ENCODE measurements around the gene PHLPP1. TPM values are rescaled to one million over a fixed set of nuclear protein-coding genes. Genes with fewer than 3 reads are reported as not detected.
"Not testable (repeated sequence)": the region's sequence is repeated elsewhere in the genome, so short reads cannot be mapped to it uniquely, and the experiment has no call there.

PHLPP1 gene
- total RNA-seq, 1 experiment from 2014 or later = 14.1 TPM

DNA sequence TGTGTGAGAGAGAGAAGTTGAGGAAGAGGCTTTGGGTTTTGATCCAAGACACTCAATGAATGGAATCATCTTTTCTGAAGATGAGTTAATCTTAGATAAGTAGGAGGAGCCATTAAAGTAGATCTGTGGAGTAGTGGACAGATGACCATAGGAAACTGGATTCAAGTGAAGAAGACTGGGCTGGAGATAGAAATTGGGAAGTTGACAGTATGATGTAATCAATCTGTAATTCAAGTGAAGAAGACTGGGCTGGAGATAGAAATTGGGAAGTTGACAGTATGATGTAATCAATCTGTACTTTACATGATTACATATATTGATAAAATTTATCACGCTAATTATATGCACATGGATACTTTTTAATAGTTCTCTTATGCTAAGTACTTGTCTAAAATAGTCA, 92.8 kb downstream of the PHLPP1 start:
- ATAC-seq (no peak), DNase-seq (no peak)
- TF ChIP-seq EZH2phosphoT487 (IDR thresholded peaks at IDR 0.05; ENCODE audit: borderline replicate concordance, low read length) (no peak), EZH2 (IDR thresholded peaks at IDR 0.05; ENCODE audit: low read length, unreplicated experiment) (no peak)
- TF ChIP-seq, protein P1, sequence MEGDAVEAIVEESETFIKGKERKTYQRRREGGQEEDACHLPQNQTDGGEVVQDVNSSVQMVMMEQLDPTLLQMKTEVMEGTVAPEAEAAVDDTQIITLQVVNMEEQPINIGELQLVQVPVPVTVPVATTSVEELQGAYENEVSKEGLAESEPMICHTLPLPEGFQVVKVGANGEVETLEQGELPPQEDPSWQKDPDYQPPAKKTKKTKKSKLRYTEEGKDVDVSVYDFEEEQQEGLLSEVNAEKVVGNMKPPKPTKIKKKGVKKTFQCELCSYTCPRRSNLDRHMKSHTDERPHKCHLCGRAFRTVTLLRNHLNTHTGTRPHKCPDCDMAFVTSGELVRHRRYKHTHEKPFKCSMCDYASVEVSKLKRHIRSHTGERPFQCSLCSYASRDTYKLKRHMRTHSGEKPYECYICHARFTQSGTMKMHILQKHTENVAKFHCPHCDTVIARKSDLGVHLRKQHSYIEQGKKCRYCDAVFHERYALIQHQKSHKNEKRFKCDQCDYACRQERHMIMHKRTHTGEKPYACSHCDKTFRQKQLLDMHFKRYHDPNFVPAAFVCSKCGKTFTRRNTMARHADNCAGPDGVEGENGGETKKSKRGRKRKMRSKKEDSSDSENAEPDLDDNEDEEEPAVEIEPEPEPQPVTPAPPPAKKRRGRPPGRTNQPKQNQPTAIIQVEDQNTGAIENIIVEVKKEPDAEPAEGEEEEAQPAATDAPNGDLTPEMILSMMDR (conservative IDR thresholded peaks at IDR 0.05; ENCODE audit: low read depth, low read length) = no peak
- BruUV-seq (replicated peaks) = no TSS peak
- Histone ChIP-seq H3K27me3 (ENCODE audit: low read length) (no peaks in the 10 kb centered on the region), H3K4me1 (ENCODE audit: insufficient read depth, low read length) (peaks cover 31% of the 10 kb centered on the region), H3K9me3 (ENCODE audit: low read length) (no peaks in the 10 kb centered on the region), H3K4me3 (ENCODE audit: low read length) (no peak overlapping the region), H3K9ac (ENCODE audit: low read length) (no peak overlapping the region), H3K36me3 (ENCODE audit: low read depth, low read length) (no peaks in the 10 kb centered on the region), H3K27ac (ENCODE audit: low read length) (no peak overlapping the region), H3K79me2 (ENCODE audit: low read length) (peaks cover 70% of the 10 kb centered on the region), H3K9me2 (replicated peaks; ENCODE audit: low read length) (no peaks in the 10 kb centered on the region), H3F3A (ENCODE audit: low read length, unreplicated experiment) (no peaks in the 10 kb centered on the region), H3K4me2 (ENCODE audit: low read length) (no peak overlapping the region), H4K20me1 (ENCODE audit: low read length) (no peaks in the 10 kb centered on the region), H2AFZ (ENCODE audit: low read length) (no peak overlapping the region)
- intact Hi-C loops (cut with micrococcal nuclease) = loop anchor here (5.0 kb wide), 1 partner anchor 34 kb away; no protein-coding TSS in a partner anchor
- ChIA-PET POLR2A (ENCODE audit: unreplicated experiment) (no interaction called here), CTCF (no interaction called here)

DNA sequence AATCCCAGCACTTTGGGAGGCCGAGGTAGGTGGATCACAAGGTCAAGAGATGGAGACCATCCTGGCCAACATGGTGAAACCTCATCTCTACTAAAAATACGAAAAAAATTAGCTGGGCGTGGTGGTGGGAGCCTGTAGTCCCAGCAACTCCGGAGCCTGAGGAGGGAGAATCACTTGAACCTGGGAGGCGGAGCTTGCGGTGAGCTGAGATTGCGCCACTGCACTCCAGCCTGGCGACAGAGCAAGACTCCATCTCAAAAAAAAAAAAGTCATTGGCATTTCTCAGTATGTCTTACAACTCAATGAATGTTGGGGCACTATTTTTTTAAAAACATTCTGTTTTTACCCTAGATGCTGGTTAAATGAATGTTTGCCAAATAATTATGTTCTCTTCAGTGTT, 94.1 kb downstream of the PHLPP1 start:
- H4K20me1 ChIP-seq (ENCODE audit: low read length); H3K9me2 ChIP-seq (replicated peaks; ENCODE audit: low read length); CTCF ChIA-PET; ATAC-seq; BruUV-seq (replicated peaks); DNase-seq; H3K27ac ChIP-seq (ENCODE audit: low read length); H2AFZ ChIP-seq (ENCODE audit: low read length); H3K4me3 ChIP-seq (ENCODE audit: low read length); H3K36me3 ChIP-seq (ENCODE audit: low read depth, low read length); H3K4me2 ChIP-seq (ENCODE audit: low read length); H3F3A ChIP-seq (ENCODE audit: low read length, unreplicated experiment); H3K27me3 ChIP-seq (ENCODE audit: low read length); H3K9me3 ChIP-seq (ENCODE audit: low read length); POLR2A ChIA-PET (ENCODE audit: unreplicated experiment); H3K9ac ChIP-seq (ENCODE audit: low read length): not testable (repeated sequence)
- Histone ChIP-seq H3K79me2 (ENCODE audit: low read length) (peaks cover 70% of the 10 kb centered on the region), H3K4me1 (ENCODE audit: insufficient read depth, low read length) (peaks cover 33% of the 10 kb centered on the region)
- intact Hi-C loops (cut with micrococcal nuclease) = loop anchor here (5.0 kb wide), 1 partner anchor 33 kb away; no protein-coding TSS in a partner anchor

DNA sequence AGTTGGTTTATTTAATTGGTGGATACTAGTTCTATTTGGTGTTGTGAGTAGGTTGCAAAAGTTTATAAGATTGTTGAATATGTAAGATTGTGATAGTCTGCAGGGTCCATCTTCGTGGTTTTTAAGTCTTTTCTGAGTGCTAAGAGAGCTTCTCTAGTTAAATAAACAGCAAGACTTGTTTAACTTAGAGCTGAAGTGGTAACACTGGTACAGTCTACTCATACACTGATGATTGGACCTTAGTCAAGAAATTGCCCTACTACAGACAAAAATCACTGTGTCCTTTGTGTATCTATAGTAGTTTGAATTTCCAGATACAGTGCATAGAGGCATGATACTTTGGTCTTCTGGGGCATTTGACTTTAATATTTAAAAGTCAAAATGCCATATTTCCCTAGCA, 94.6 kb downstream of the PHLPP1 start:
- Histone ChIP-seq H3K9ac (ENCODE audit: low read length) (no peak overlapping the region), H3K27ac (ENCODE audit: low read length) (no peak overlapping the region), H3K4me3 (ENCODE audit: low read length) (no peak overlapping the region), H3K36me3 (ENCODE audit: low read depth, low read length) (no peaks in the 10 kb centered on the region), H3K4me1 (ENCODE audit: insufficient read depth, low read length) (peaks cover 37% of the 10 kb centered on the region), H3K27me3 (ENCODE audit: low read length) (no peaks in the 10 kb centered on the region), H2AFZ (ENCODE audit: low read length) (no peak overlapping the region), H3K9me2 (replicated peaks; ENCODE audit: low read length) (no peaks in the 10 kb centered on the region), H3K79me2 (ENCODE audit: low read length) (peaks cover 74% of the 10 kb centered on the region), H4K20me1 (ENCODE audit: low read length) (no peaks in the 10 kb centered on the region), H3F3A (ENCODE audit: low read length, unreplicated experiment) (no peaks in the 10 kb centered on the region), H3K9me3 (ENCODE audit: low read length) (no peaks in the 10 kb centered on the region), H3K4me2 (ENCODE audit: low read length) (no peak overlapping the region)
- no TSS peak for BruUV-seq (replicated peaks)
- TF ChIP-seq, protein P1 (conservative IDR thresholded peaks at IDR 0.05; ENCODE audit: low read depth, low read length) = no peak
- no peak for TF ChIP-seq EZH2 (IDR thresholded peaks at IDR 0.05; ENCODE audit: low read length, unreplicated experiment)
- no peak for TF ChIP-seq EZH2phosphoT487 (IDR thresholded peaks at IDR 0.05; ENCODE audit: borderline replicate concordance, low read length)
- intact Hi-C loops (cut with micrococcal nuclease) = loop anchor here (5.0 kb wide), 1 partner anchor 32 kb away; no protein-coding TSS in a partner anchor
- DNase-seq = peak; percentile 19
- ATAC-seq = no peak
- ChIA-PET CTCF (no interaction called here), POLR2A (ENCODE audit: unreplicated experiment) (interaction anchor here (0.5 kb wide), 1 partner anchor 63 kb away, joined by 9 read pairs; no protein-coding TSS in a partner anchor)

Data from PC-3 (cell line).